HAP-1 (cell line): ENCODE results near the gene HSD3B2.
"Not testable (repeated sequence)": the region's sequence is repeated elsewhere in the genome, so short reads cannot be mapped to it uniquely, and the experiment has no call there.

Experiments
- DNase-seq, 2 experiments: peaks; one replicate each; pipeline ENCODE4 v3.0.0-alpha.2; 2016 to 2020; ENCODE audit warnings: low spot score in 2 of 2
- H3K27me3 ChIP-seq: fragments of 250-450 bp; sonication (Bioruptor Pico); 2 replicates; pipeline ENCODE4 v1.5.1; 2020; ENCODE audit warnings: low read depth, mild to moderate bottlenecking, moderate library complexity
- H3K36me3 ChIP-seq: fragments of 250-450 bp; sonication (Bioruptor Pico); replicated peaks from 2 replicates; pipeline ENCODE4 v1.5.1; 2020; ENCODE audit warnings: mild to moderate bottlenecking
- H3K4me1 ChIP-seq: fragments of 250-450 bp; sonication (Bioruptor Pico); 2 replicates; pipeline ENCODE4 v1.5.1; 2020; ENCODE audit warnings: mild to moderate bottlenecking
- H3K4me3 ChIP-seq: fragments of 250-450 bp; sonication (Bioruptor Pico); 2 replicates; pipeline ENCODE4 v1.5.1; 2020; ENCODE audit warnings: mild to moderate bottlenecking, moderate library complexity
- H3K9me3 ChIP-seq: fragments of 250-450 bp; sonication (Bioruptor Pico); 2 replicates; pipeline ENCODE4 v1.5.1; 2020; ENCODE audit warnings: mild to moderate bottlenecking, moderate library complexity
- in situ Hi-C: fragments of 300-500 bp; cut with MboI; formaldehyde crosslinking; loops from 3 replicates; pipeline ENCODE4 v1.14.3; 2020; ENCODE audit warnings: low sequenced_read_pairs, inconsistent platforms, mixed read lengths

HSD3B2 gene

GRCh38 chr1:119414950-119415349, at the start of gene HSD3B2:
HSD3B2 (plus strand) TSS chr1:119415150; CDS start chr1:119415420, 270 bp downstream.
- H3K4me3 ChIP-seq, result no peak within 1 kb of the TSS
- in situ Hi-C loops, result no loop called here
- no peaks in the 10 kb centered on the region for H3K36me3 ChIP-seq
- DNase-seq, result no peak
- peaks cover 8% of the 10 kb centered on the region; the same call in 1 of the 2 replicates for H3K27me3 ChIP-seq
- H3K4me1 ChIP-seq, result peaks cover 15% of the 10 kb centered on the region
- H3K9me3 ChIP-seq, result no peaks in the 10 kb centered on the region

GRCh38 chr1:119366424-119366823, 48.5 kb upstream of the HSD3B2 start:
- in situ Hi-C loops, result loop anchor here (10.0 kb wide), 1 partner anchor 82 kb away; no protein-coding TSS in a partner anchor
- Histone ChIP-seq H3K4me1 (peaks cover 2% of the 10 kb centered on the region), H3K27me3 (peaks cover 11% of the 10 kb centered on the region), H3K9me3 (no peaks in the 10 kb centered on the region), H3K36me3 (no peaks in the 10 kb centered on the region), H3K4me3 (no peak overlapping the region)
- DNase-seq, result no peak

DNA sequence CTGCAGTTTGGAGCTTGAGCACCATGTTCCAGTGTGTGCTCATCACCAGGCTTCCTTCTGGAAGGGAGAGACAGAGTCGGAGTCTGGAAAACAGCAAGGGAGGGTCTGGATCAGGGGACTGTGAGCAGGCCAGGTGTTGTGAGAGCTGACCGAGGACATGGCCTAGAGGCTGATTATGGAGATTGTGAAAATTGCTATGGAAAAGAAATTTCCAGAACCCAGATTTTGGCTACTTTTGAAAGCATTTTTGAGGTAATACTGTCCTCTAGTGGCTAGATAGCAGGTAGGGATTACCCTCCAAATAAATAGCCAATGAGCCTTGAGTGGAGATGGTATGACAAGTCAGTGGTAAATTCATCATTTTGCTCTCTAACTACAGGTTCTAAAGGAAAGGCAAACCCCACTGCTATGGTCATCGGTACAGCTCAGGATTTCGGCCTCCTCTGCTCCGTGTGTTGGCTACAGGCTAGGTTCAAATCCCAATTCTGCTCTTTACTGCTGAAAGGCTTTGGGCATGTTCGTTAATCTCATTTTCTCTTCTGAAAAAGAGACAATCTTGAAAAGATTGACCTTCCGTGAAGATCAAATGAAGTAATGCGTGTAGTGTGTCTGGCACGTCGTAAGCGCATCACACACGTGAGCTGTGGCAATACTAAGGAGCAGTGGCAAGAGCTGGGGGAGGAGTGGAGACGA, 47.4 kb upstream of the HSD3B2 start:
- in situ Hi-C loops, result loop anchor here (10.0 kb wide), 1 partner anchor 83 kb away; no protein-coding TSS in a partner anchor
- DNase-seq, result peak in 1 of 2 experiments; percentile 38
- Histone ChIP-seq H3K4me3 (no peak overlapping the region), H3K4me1 (peaks cover 14% of the 10 kb centered on the region), H3K27me3 (peaks cover 11% of the 10 kb centered on the region), H3K36me3 (no peaks in the 10 kb centered on the region), H3K9me3 (no peaks in the 10 kb centered on the region)

DNA sequence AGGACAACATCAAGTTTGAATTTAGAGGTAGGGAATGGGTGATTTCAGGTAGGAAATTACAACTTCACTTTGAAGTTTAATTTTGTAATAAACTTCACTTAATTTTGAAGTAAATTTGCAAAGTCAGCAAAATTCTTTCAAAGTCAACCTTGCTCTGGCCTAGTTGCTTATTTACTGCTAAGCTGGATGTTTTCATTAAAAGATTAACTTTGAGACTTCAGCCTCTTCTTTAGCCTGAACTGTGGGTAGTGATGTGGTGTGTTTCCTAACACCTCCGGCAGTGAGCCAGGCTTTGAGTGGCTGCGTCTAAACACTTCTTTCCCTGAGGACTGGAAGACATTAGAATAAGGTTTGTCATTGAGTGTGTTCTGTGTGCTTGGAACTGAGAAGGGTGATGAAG, 46.4 kb upstream of the HSD3B2 start, which contains the start of gene HAO2:
TSS of gene HAO2 (plus strand) at position 232 of the 400 bp plus-strand sequence. CDS start 12,301 bp downstream, outside the sequence.
- in situ Hi-C loops, result loop anchor here (10.0 kb wide), 1 partner anchor 84 kb away; no protein-coding TSS in a partner anchor
- Histone ChIP-seq H3K36me3 (no peaks in the 10 kb centered on the region), H3K9me3 (no peaks in the 10 kb centered on the region), H3K4me1 (peaks cover 19% of the 10 kb centered on the region), H3K27me3 (peaks cover 11% of the 10 kb centered on the region), H3K4me3 (no peak within 1 kb of the TSS)
- no peak for DNase-seq

DNA sequence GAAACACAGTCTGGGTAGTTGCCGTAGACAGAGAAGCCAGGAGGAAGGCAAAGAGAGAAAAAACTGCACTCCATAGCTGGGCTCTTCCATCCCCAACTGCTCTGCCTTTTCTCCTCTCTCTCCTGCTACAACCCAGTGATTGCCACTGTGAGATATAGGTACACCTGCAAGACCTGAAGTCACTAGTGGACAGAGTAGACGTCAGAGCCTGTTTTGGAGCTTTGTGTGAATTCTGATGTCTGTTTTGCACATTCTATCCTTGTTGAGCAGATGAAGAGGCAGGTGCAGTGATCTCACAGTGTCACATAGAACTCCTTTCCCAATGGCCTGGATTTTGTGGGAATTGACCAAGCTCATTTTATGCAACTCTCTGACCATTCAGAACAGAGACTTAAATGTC, 44.2 kb upstream of the HSD3B2 start:
- Histone ChIP-seq H3K9me3 (no peaks in the 10 kb centered on the region), H3K27me3 (peaks cover 11% of the 10 kb centered on the region), H3K4me3 (no peak overlapping the region), H3K4me1 (peaks cover 19% of the 10 kb centered on the region), H3K36me3 (no peaks in the 10 kb centered on the region)
- in situ Hi-C loops, result loop anchor here (10.0 kb wide), 1 partner anchor 56 kb away; no protein-coding TSS in a partner anchor
- DNase-seq, result no peak

- peaks cover 19% of the 10 kb centered on the region for H3K4me1 ChIP-seq
- peaks cover 11% of the 10 kb centered on the region for H3K27me3 ChIP-seq
- no peaks in the 10 kb centered on the region for H3K9me3 ChIP-seq
- no peak overlapping the region for H3K4me3 ChIP-seq
- peak; percentile 49 to 84 for DNase-seq
- in situ Hi-C loops, result loop anchor here (10.0 kb wide), 1 partner anchor 57 kb away; no protein-coding TSS in a partner anchor
- no peaks in the 10 kb centered on the region for H3K36me3 ChIP-seq
These were observed 43.1 kb upstream of the HSD3B2 start for GRCh38 chr1:119371815-119372214.

GRCh38 chr1:119372503-119373086, 42.4 kb upstream of the HSD3B2 start:
- H3K4me3 ChIP-seq, result no peak overlapping the region
- peak; percentile 72 to 75 for DNase-seq
- no peaks in the 10 kb centered on the region for H3K36me3 ChIP-seq
- in situ Hi-C loops, result loop anchor here (10.0 kb wide), 1 partner anchor 58 kb away; no protein-coding TSS in a partner anchor
- H3K27me3 ChIP-seq, result peaks cover 11% of the 10 kb centered on the region
- H3K9me3 ChIP-seq, result no peaks in the 10 kb centered on the region
- peaks cover 19% of the 10 kb centered on the region for H3K4me1 ChIP-seq

- H3K36me3 ChIP-seq, result no peaks in the 10 kb centered on the region
- H3K9me3 ChIP-seq, result no peaks in the 10 kb centered on the region
- peaks cover 11% of the 10 kb centered on the region for H3K27me3 ChIP-seq
- in situ Hi-C loops, result loop anchor here (10.0 kb wide), 1 partner anchor 59 kb away; no protein-coding TSS in a partner anchor
- no peak overlapping the region for H3K4me3 ChIP-seq
- DNase-seq, result no peak
- peaks cover 19% of the 10 kb centered on the region for H3K4me1 ChIP-seq
These were observed 41.5 kb upstream of the HSD3B2 start for GRCh38 chr1:119373465-119373864.

DNA sequence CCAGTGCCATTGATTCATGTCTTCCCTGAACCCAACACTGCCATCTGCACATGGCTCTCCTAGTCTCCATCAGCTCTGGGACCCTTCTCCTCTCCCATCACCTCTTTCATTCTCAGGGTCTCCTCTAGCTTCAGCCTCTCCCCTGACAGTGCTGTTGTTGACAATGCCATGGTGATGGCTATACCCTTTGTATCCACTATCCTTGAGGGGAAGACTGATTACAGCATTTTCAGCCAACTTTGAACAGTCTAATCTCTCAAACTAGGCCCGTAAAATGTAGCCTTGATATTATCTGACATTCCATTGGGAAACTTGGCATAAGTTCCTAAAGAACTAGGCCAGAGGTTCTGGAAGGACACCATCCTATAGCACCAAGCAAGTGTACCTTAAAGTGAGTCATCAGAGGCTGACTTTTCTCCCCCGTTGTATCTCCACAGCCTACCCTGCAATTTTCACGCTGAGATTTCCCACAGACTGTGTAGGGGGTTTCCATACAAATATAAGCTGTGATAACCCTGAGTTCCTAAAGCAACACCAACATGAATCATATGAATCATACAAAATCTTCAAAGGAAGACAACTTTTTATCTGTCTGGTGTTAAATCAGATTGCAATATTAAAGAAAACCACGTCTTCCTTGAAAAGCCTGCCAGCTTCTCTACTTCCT, 40.6 kb upstream of the HSD3B2 start:
- Histone ChIP-seq H3K27me3 (peaks cover 7% of the 10 kb centered on the region), H3K36me3 (no peaks in the 10 kb centered on the region), H3K4me3 (no peak overlapping the region), H3K4me1 (peaks cover 19% of the 10 kb centered on the region), H3K9me3 (no peaks in the 10 kb centered on the region)
- no peak for DNase-seq
- in situ Hi-C loops, result loop anchor here (10.0 kb wide), 1 partner anchor 60 kb away; no protein-coding TSS in a partner anchor

GRCh38 chr1:119375366-119375765, 39.6 kb upstream of the HSD3B2 start:
- Histone ChIP-seq H3K36me3 (no peaks in the 10 kb centered on the region), H3K4me1 (peaks cover 19% of the 10 kb centered on the region), H3K4me3 (no peak overlapping the region), H3K27me3 (peaks cover 3% of the 10 kb centered on the region; the same call in 1 of the 2 replicates), H3K9me3 (no peaks in the 10 kb centered on the region)
- in situ Hi-C loops, result loop anchor here (10.0 kb wide), 1 partner anchor 61 kb away; no protein-coding TSS in a partner anchor
- no peak for DNase-seq

GRCh38 chr1:119376594-119376993, 38.4 kb upstream of the HSD3B2 start:
- in situ Hi-C loops, result loop anchor here (10.0 kb wide), 1 partner anchor 62 kb away; no protein-coding TSS in a partner anchor
- Histone ChIP-seq H3K27me3 (peaks cover 3% of the 10 kb centered on the region; the same call in 1 of the 2 replicates), H3K9me3 (no peaks in the 10 kb centered on the region), H3K4me3 (no peak overlapping the region), H3K4me1 (peaks cover 15% of the 10 kb centered on the region), H3K36me3 (no peaks in the 10 kb centered on the region)
- DNase-seq, result no peak

DNA sequence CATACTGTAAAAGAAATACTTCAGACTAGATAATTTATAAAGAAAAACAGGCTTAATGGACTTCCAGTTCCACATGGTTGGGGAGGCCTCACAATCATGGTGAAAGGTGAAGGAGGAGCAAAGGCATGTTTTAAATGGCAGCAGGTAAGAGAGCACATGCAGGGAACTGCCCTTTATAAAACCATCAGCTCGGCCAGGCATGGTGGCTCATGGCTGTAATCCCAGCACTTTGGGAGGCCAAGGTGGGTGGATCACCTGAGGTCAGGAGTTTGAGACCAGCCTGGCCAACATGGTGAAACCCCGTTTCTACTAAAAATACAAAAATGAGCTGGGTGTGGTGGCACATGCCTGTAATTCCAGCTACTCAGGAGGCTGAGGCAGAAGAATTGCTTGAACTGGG, 37.4 kb upstream of the HSD3B2 start:
- in situ Hi-C loops, result loop anchor here (10.0 kb wide), 1 partner anchor 63 kb away; no protein-coding TSS in a partner anchor
- not testable (repeated sequence) for H3K27me3 ChIP-seq, H3K36me3 ChIP-seq, H3K4me1 ChIP-seq, H3K4me3 ChIP-seq, H3K9me3 ChIP-seq, DNase-seq

GRCh38 chr1:119379117-119379516, 35.8 kb upstream of the HSD3B2 start:
- Histone ChIP-seq H3K4me1 (no peaks in the 10 kb centered on the region), H3K27me3 (peaks cover 3% of the 10 kb centered on the region; the same call in 1 of the 2 replicates), H3K36me3 (no peaks in the 10 kb centered on the region), H3K9me3 (no peaks in the 10 kb centered on the region), H3K4me3 (no peak overlapping the region)
- DNase-seq, result no peak
- in situ Hi-C loops, result loop anchor here (10.0 kb wide), 1 partner anchor 64 kb away; no protein-coding TSS in a partner anchor
